Testis (tissue), 2 donors: Measurements from ENCODE around the gene RIPOR2.

Source experiments
- POLR2A ChIP-seq: fragments of 450-650 bp; IDR thresholded peaks from one replicate; pipeline ENCODE4 v1.6.1; 2017; ENCODE audit warnings: antibody characterized with exemption, mild to moderate bottlenecking, moderate library complexity
- TF ChIP-seq, protein P1 (sequence below), 3 experiments: fragments of 450-650 bp in 2 of 3; fragments of 200-600 bp in 1 of 3; sonication (generic) in 1 of 3; IDR thresholded peaks; one replicate each; pipeline ENCODE4 v1.5.1; 2016 to 2019; ENCODE audit warnings: antibody characterized with exemption in 3 of 3, mild to moderate bottlenecking in 2 of 3, moderate library complexity in 1 of 3

DNA sequence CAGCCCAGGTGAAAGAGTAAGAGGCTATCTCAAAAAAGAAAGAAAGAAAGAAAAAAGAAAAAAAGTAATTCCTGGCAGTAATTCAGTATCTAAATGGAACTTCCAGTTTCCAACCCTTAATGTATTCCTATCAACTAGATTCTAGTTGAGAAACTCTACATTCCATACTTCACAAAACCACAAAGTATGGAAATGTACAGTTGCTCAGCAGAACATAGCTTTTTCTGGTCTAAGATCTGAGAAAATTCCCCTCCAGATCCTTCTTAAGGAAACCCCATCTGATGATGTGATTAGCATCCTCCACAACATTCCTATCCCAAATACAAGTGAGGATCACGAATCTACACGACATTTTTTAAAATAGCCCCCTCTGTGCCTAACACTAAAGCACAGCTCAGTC lies 140.7 kb downstream of the RIPOR2 start:
- TF ChIP-seq, protein P1, sequence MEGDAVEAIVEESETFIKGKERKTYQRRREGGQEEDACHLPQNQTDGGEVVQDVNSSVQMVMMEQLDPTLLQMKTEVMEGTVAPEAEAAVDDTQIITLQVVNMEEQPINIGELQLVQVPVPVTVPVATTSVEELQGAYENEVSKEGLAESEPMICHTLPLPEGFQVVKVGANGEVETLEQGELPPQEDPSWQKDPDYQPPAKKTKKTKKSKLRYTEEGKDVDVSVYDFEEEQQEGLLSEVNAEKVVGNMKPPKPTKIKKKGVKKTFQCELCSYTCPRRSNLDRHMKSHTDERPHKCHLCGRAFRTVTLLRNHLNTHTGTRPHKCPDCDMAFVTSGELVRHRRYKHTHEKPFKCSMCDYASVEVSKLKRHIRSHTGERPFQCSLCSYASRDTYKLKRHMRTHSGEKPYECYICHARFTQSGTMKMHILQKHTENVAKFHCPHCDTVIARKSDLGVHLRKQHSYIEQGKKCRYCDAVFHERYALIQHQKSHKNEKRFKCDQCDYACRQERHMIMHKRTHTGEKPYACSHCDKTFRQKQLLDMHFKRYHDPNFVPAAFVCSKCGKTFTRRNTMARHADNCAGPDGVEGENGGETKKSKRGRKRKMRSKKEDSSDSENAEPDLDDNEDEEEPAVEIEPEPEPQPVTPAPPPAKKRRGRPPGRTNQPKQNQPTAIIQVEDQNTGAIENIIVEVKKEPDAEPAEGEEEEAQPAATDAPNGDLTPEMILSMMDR (IDR thresholded peaks at IDR 0.05), result no peak
- TF ChIP-seq POLR2A, result no peak
